ENCODE measurements around the gene ATG4A. TPM values are rescaled to one million over a fixed set of nuclear protein-coding genes. Genes with fewer than 3 reads are reported as not detected.

The ATG4A gene
- polyA plus RNA-seq, 3 donors, result 6.6 to 16.8 (median 16.6) TPM

DNA sequence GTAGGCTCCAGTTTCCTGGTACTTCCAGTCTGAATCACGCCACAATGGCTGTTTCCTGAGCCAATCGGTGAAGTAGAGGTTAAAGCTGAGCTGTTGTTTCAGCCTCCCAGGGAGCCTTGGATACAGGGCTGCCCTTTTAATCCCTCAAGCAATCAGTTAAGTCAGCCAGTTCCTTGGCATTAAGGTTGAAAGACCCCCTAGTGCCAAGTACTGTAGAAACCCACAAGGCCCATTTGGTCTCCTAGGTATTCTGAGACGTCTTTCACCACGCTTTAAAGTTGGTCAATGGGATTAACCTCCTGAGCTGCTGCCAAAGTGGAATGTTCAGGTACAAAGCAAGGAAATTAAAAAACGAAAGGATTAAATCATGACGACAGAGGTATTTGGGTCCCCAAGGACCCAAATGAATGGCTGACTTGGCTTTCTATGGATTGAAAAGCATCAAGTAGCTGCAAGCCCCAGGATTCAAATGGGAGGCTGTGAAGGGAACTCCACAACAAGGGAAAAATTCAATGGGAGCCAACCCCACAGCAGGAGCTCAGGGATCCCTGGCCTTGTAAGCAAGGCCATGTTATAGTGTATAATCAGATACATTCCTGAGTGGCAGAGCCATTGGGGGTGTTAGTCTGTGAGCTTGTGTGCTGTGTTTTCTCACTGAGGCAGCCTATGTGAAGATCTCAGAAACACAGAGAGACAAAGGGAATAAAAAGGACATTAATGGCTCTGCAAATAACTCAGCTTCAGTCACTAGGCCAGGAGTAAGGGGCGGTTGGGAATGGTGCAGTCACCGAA, 86.0 kb downstream of the ATG4A start:
- no peak overlapping the region for H3K4me3 Mint-ChIP-seq
- H3K36me3 ChIP-seq (replicated peaks in 1 of 2; ENCODE audit: control insufficient read depth in 1 of 2, insufficient read depth in 2 of 2, low read length in 2 of 2), result no peaks in the 10 kb centered on the region
- no peak overlapping the region for H2AFZ ChIP-seq (ENCODE audit: insufficient read depth, low read depth, low read length, poor library complexity, severe bottlenecking)
- intact Hi-C loops (cut with micrococcal nuclease), result no loop called here
- H3K36me3 Mint-ChIP-seq, result no peaks in the 10 kb centered on the region
- no peak overlapping the region for H3K27ac ChIP-seq (ENCODE audit: low read depth in 1 of 2, low read length in 2 of 2)
- 90% methylated on average over 6 of the region's 8 CpGs for WGBS (ENCODE audit: insufficient coverage)
- H3K4me2 ChIP-seq (replicated peaks; ENCODE audit: extremely low read depth, low read length, poor library complexity, severe bottlenecking), result no peak overlapping the region
- H3K27ac Mint-ChIP-seq, result no peak overlapping the region
- no peaks in the 10 kb centered on the region for H4K20me1 ChIP-seq (ENCODE audit: insufficient read depth, low read length)
- H3K9ac ChIP-seq (ENCODE audit: insufficient read depth, low read length, poor library complexity, severe bottlenecking), result no peak overlapping the region
- no peaks in the 10 kb centered on the region for H3K4me1 Mint-ChIP-seq
- H3K4me1 ChIP-seq (ENCODE audit: control insufficient read depth in 1 of 2, insufficient read depth in 2 of 2, low read length in 2 of 2), result no peaks in the 10 kb centered on the region
- no peak for DNase-seq
- H3K79me2 ChIP-seq (ENCODE audit: insufficient read depth, low read length), result no peaks in the 10 kb centered on the region
- H3K27me3 Mint-ChIP-seq (ENCODE audit: low read depth in 3 of 3), result peaks cover 0 to 3% (median 3%) of the 10 kb centered on the region in 3 donors
- TF ChIP-seq, protein P1, sequence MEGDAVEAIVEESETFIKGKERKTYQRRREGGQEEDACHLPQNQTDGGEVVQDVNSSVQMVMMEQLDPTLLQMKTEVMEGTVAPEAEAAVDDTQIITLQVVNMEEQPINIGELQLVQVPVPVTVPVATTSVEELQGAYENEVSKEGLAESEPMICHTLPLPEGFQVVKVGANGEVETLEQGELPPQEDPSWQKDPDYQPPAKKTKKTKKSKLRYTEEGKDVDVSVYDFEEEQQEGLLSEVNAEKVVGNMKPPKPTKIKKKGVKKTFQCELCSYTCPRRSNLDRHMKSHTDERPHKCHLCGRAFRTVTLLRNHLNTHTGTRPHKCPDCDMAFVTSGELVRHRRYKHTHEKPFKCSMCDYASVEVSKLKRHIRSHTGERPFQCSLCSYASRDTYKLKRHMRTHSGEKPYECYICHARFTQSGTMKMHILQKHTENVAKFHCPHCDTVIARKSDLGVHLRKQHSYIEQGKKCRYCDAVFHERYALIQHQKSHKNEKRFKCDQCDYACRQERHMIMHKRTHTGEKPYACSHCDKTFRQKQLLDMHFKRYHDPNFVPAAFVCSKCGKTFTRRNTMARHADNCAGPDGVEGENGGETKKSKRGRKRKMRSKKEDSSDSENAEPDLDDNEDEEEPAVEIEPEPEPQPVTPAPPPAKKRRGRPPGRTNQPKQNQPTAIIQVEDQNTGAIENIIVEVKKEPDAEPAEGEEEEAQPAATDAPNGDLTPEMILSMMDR (IDR thresholded peaks at IDR 0.05), result no peak
- H3K27me3 ChIP-seq (ENCODE audit: control insufficient read depth in 2 of 2, insufficient read depth in 2 of 2, low read length in 2 of 2), result no peaks in the 10 kb centered on the region
- H3K4me3 ChIP-seq (replicated peaks in 1 of 3; ENCODE audit: low read depth in 2 of 3, low read length in 3 of 3), result no peak overlapping the region
- no peaks in the 10 kb centered on the region for H3K9me3 ChIP-seq (replicated peaks in 1 of 2; ENCODE audit: control insufficient read depth in 1 of 2, insufficient read depth in 1 of 2, low read length in 2 of 2)
- H3K9me3 Mint-ChIP-seq, result no peaks in the 10 kb centered on the region

DNA sequence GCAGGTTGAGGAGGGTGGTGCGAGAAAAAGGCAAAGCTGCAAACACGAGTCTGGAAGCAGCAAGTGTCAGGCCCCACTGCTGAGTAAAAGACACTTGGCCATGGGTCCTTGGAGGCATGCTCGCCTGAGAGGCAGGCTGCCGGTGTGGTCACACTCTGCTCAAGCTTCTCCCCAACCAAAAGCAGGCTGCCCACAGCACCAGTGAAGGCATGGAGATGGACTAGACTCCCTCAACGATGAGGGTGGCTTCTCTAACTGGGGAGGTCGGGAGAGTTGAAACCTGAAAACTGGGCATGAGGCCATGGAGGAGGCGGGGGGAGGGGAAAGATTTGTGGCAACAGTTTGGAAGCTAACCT, 86.5 kb downstream of the ATG4A start:
- H3K27me3 ChIP-seq (ENCODE audit: control insufficient read depth in 2 of 2, insufficient read depth in 2 of 2, low read length in 2 of 2), result no peaks in the 10 kb centered on the region
- H3K27me3 Mint-ChIP-seq (ENCODE audit: low read depth in 3 of 3), result peaks cover 0 to 3% (median 3%) of the 10 kb centered on the region in 3 donors

More for the DNA sequence above, 86.5 kb downstream of the ATG4A start:
- Histone ChIP-seq H4K20me1 (ENCODE audit: insufficient read depth, low read length) (no peaks in the 10 kb centered on the region), H3K4me3 (replicated peaks in 1 of 3; ENCODE audit: low read depth in 2 of 3, low read length in 3 of 3) (no peak overlapping the region), H3K9me3 (replicated peaks in 1 of 2; ENCODE audit: control insufficient read depth in 1 of 2, insufficient read depth in 1 of 2, low read length in 2 of 2) (no peaks in the 10 kb centered on the region), H3K4me1 (ENCODE audit: control insufficient read depth in 1 of 2, insufficient read depth in 2 of 2, low read length in 2 of 2) (no peaks in the 10 kb centered on the region), H2AFZ (ENCODE audit: insufficient read depth, low read depth, low read length, poor library complexity, severe bottlenecking) (no peak overlapping the region), H3K27ac (ENCODE audit: low read depth in 1 of 2, low read length in 2 of 2) (no peak overlapping the region), H3K36me3 (replicated peaks in 1 of 2; ENCODE audit: control insufficient read depth in 1 of 2, insufficient read depth in 2 of 2, low read length in 2 of 2) (no peaks in the 10 kb centered on the region), H3K79me2 (ENCODE audit: insufficient read depth, low read length) (no peaks in the 10 kb centered on the region), H3K4me2 (replicated peaks; ENCODE audit: extremely low read depth, low read length, poor library complexity, severe bottlenecking) (no peak overlapping the region), H3K9ac (ENCODE audit: insufficient read depth, low read length, poor library complexity, severe bottlenecking) (no peak overlapping the region)
- Mint-ChIP-seq H3K9me3 (no peaks in the 10 kb centered on the region), H3K4me3 (no peak overlapping the region), H3K36me3 (no peaks in the 10 kb centered on the region), H3K4me1 (no peaks in the 10 kb centered on the region), H3K27ac (no peak overlapping the region)
- WGBS (ENCODE audit: insufficient coverage), result 85% methylated on average over 5 of the region's 7 CpGs
- intact Hi-C loops (cut with micrococcal nuclease), result no loop called here
- no peak for DNase-seq
- TF ChIP-seq, protein P1 (IDR thresholded peaks at IDR 0.05), result no peak

Data from CD14-positive monocyte (primary cell).